Thyroid gland (tissue), 4 donors: ENCODE results near the gene RPS14. TPM values are rescaled to one million over a fixed set of nuclear protein-coding genes. Genes with fewer than 3 reads are reported as not detected.
"Not testable (repeated sequence)": the region's sequence is repeated elsewhere in the genome, so short reads cannot be mapped to it uniquely, and the experiment has no call there.

Source experiments
- DNase-seq, 2 donors: peaks; one replicate each; pipeline ENCODE4 v3.0.0-alpha.2; 2019
- H3K27ac ChIP-seq, 3 donors: fragments of 200-600 bp; sonication (generic); 1 replicate in 2 of 3; 2 replicates in 1 of 3; pipeline ENCODE4 v1.5.1; 2016 to 2019; ENCODE audit warnings: mild to moderate bottlenecking in 1 of 3, moderate library complexity in 1 of 3
- H3K27me3 ChIP-seq: fragments of 200-600 bp; sonication (generic); one replicate; pipeline ENCODE4 v1.5.1; 2019
- H3K36me3 ChIP-seq, 2 donors: fragments of 200-600 bp; sonication (generic); one replicate each; pipeline ENCODE4 v1.5.1; 2016 to 2019
- H3K4me1 ChIP-seq, 2 donors: fragments of 200-600 bp; sonication (generic); one replicate each; pipeline ENCODE4 v1.5.1; 2017 to 2019
- H3K4me3 ChIP-seq, 3 donors: fragments of 200-600 bp; sonication (generic); replicated peaks in 1 of 3; 1 replicate in 2 of 3; 2 replicates in 1 of 3; pipeline ENCODE4 v1.5.1; 2016; ENCODE audit warnings: mild to moderate bottlenecking in 1 of 3
- H3K9me3 ChIP-seq: fragments of 200-600 bp; sonication (generic); one replicate; pipeline ENCODE4 v1.5.1; 2017
- CTCF ChIP-seq, 6 experiments: fragments of 200-600 bp in 3 of 6; fragments of 450-650 bp in 3 of 6; sonication (generic) in 3 of 6; IDR thresholded peaks; one replicate each; pipeline ENCODE4 v1.5.1; 2016 to 2019; ENCODE audit warnings: antibody characterized with exemption in 6 of 6, mild to moderate bottlenecking in 2 of 6, inconsistent platforms in 1 of 6, moderate library complexity in 1 of 6
- POLR2A ChIP-seq, 2 donors: fragments of 450-650 bp; IDR thresholded peaks; one replicate each; pipeline ENCODE4 v1.6.1; 2017; ENCODE audit warnings: antibody characterized with exemption in 2 of 2, mild to moderate bottlenecking in 2 of 2, moderate library complexity in 1 of 2
- WGBS, 2 donors: methylation state at CpG; one replicate each; pipeline ENCODE4 v1.1.5; 2017; 5-methylcytosine and 5-hydroxymethylcytosine counted together
- intact Hi-C: fragments of 100-400 bp; cut with DNase I; formaldehyde crosslinking; loops from one replicate; pipeline ENCODE4 v1.15.1; 2023
- total RNA-seq, 4 donors: library from RNA; depleted of rRNA; stranded (reverse); fragments of >200 nt; gene quantifications; one replicate each; pipeline ENCODE4 v1.2.3, GENCODE V29; 2016

RPS14 gene
- total RNA-seq, 4 donors from 2014 or later, result 2,017 to 5,540 (median 2,786) TPM

- H3K4me3 ChIP-seq, result no peak overlapping the region
- H3K27ac ChIP-seq, result no peak overlapping the region
- no peak for TF ChIP-seq POLR2A (IDR thresholded peaks at IDR 0.05)
- no peak for TF ChIP-seq CTCF (IDR thresholded peaks at IDR 0.05)
- intact Hi-C loops, result loop anchor here (5.0 kb wide), 1 partner anchor 203 kb away; no protein-coding TSS in a partner anchor
- no peaks in the 10 kb centered on the region for H3K36me3 ChIP-seq
- H3K9me3 ChIP-seq, result no peaks in the 10 kb centered on the region
- H3K4me1 ChIP-seq, result peaks cover 0 to 8% of the 10 kb centered on the region in 2 donors
- H3K27me3 ChIP-seq, result no peaks in the 10 kb centered on the region
- no peak for DNase-seq
- 74 to 82% methylated on average over 9 of the region's 9 CpGs for WGBS, 2 donors
Measured at GRCh38 chr5:150454492-150455229, 5.1 kb upstream of the RPS14 start.

GRCh38 chr5:150454027-150454426, 4.5 kb upstream of the RPS14 start:
- WGBS, 2 donors, result 56 to 57% methylated on average over 8 of the region's 8 CpGs
- DNase-seq, H3K4me3 ChIP-seq, H3K4me1 ChIP-seq, intact Hi-C loops, H3K36me3 ChIP-seq, H3K27me3 ChIP-seq, H3K9me3 ChIP-seq, H3K27ac ChIP-seq: not testable (repeated sequence)

- Histone ChIP-seq H3K27ac (no peak overlapping the region), H3K4me3 (no peak overlapping the region), H3K9me3 (no peaks in the 10 kb centered on the region), H3K36me3 (no peaks in the 10 kb centered on the region), H3K4me1 (peaks cover 6 to 10% of the 10 kb centered on the region in 2 donors), H3K27me3 (no peaks in the 10 kb centered on the region)
- intact Hi-C loops, result no loop called here
- WGBS, 2 donors, result 80 to 88% methylated on average over 4 of the region's 4 CpGs
- no peak for DNase-seq
- no peak for TF ChIP-seq CTCF (IDR thresholded peaks at IDR 0.05)
- TF ChIP-seq POLR2A (IDR thresholded peaks at IDR 0.05), result no peak
Measured at GRCh38 chr5:150452914-150453313, 3.4 kb upstream of the RPS14 start.

GRCh38 chr5:150451594-150451993, 2.1 kb upstream of the RPS14 start:
- 97 to 100% methylated on average over 1 of the region's 1 CpG for WGBS, 2 donors
- no peak for DNase-seq
- no peaks in the 10 kb centered on the region for H3K9me3 ChIP-seq

GRCh38 chr5:150448952-150449516, 505 bp downstream of the RPS14 start:
- Histone ChIP-seq H3K36me3 (peaks cover 33 to 35% of the 10 kb centered on the region in 2 donors), H3K4me3 (peak overlapping the region; percentile 43 to 69 (median 49)), H3K27me3 (no peaks in the 10 kb centered on the region), H3K27ac (peak overlapping the region; percentile 95 to 99 (median 96)), H3K4me1 (peaks cover 9 to 13% of the 10 kb centered on the region in 2 donors), H3K9me3 (no peaks in the 10 kb centered on the region)
- intact Hi-C loops, result no loop called here
- WGBS, 2 donors, result 0% methylated on average over 31 of the region's 31 CpGs
- no peak for TF ChIP-seq POLR2A (IDR thresholded peaks at IDR 0.05)
- no peak for TF ChIP-seq CTCF (IDR thresholded peaks at IDR 0.05)
- DNase-seq, result no peak

More at GRCh38 chr5:150451594-150451993, 2.1 kb upstream of the RPS14 start:
- H3K27me3 ChIP-seq, result no peaks in the 10 kb centered on the region
- H3K27ac ChIP-seq, result no peak overlapping the region
- peaks cover 9% of the 10 kb centered on the region in 2 donors for H3K36me3 ChIP-seq
- TF ChIP-seq POLR2A (IDR thresholded peaks at IDR 0.05) (no peak), CTCF (IDR thresholded peaks at IDR 0.05) (no peak)
- H3K4me1 ChIP-seq, result peaks cover 9 to 13% of the 10 kb centered on the region in 2 donors
- H3K4me3 ChIP-seq, result no peak overlapping the region
- intact Hi-C loops, result no loop called here
